ENCODE measurements around the gene GSTM2. TPM values are rescaled to one million over a fixed set of nuclear protein-coding genes. Genes with fewer than 3 reads are reported as not detected.

Gene GSTM2
- total RNA-seq, 1 donor from 2014 or later = 75.6 TPM

DNA sequence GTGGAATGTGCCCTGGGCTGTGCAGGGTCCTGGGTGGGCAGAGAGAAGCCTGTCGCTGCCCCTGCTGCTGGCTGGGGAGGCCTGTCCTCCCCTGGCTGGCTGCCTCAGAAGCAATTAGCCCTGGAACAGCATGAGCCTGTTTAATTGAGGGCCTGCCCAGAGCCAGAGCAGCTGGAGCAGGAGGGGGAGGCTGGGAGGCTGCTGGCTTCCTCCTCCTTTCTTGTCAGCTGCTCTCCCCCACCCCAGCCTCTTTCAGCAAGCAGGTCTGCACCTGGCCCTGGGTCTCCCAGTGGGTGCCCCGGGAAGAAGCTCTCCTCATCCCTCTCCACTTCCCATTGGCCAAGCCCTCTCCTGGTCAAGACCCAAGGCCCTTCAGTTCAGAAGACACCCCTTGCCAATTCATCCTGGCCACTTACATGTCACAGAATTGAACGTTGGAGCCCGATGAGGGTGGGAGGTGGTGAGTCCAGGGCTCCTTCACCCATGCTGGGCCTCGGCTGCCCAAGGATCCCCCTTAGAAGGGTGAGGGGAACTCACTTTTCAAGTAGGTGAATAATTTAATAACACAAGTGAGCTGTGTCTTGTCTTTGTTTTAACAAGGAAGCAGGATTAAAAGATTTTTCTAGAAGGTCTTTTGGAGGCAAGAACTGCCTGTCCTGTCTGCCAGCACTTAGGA is 35.0 kb upstream of the GSTM2 start:
- no peak overlapping the region for H3K4me3 Mint-ChIP-seq
- H3K4me1 Mint-ChIP-seq (ENCODE audit: unreplicated experiment) = peaks cover 25% of the 10 kb centered on the region
- no peak overlapping the region for H3K27ac Mint-ChIP-seq
- H3K36me3 Mint-ChIP-seq = peaks cover 4% of the 10 kb centered on the region
- TF ChIP-seq, protein P1, sequence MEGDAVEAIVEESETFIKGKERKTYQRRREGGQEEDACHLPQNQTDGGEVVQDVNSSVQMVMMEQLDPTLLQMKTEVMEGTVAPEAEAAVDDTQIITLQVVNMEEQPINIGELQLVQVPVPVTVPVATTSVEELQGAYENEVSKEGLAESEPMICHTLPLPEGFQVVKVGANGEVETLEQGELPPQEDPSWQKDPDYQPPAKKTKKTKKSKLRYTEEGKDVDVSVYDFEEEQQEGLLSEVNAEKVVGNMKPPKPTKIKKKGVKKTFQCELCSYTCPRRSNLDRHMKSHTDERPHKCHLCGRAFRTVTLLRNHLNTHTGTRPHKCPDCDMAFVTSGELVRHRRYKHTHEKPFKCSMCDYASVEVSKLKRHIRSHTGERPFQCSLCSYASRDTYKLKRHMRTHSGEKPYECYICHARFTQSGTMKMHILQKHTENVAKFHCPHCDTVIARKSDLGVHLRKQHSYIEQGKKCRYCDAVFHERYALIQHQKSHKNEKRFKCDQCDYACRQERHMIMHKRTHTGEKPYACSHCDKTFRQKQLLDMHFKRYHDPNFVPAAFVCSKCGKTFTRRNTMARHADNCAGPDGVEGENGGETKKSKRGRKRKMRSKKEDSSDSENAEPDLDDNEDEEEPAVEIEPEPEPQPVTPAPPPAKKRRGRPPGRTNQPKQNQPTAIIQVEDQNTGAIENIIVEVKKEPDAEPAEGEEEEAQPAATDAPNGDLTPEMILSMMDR (conservative IDR thresholded peaks at IDR 0.05) = no peak
- no peaks in the 10 kb centered on the region for H3K9me3 Mint-ChIP-seq
- H3K27me3 Mint-ChIP-seq = no peaks in the 10 kb centered on the region
- no peak for DNase-seq (ENCODE audit: extremely low spot score, unreplicated experiment)

DNA sequence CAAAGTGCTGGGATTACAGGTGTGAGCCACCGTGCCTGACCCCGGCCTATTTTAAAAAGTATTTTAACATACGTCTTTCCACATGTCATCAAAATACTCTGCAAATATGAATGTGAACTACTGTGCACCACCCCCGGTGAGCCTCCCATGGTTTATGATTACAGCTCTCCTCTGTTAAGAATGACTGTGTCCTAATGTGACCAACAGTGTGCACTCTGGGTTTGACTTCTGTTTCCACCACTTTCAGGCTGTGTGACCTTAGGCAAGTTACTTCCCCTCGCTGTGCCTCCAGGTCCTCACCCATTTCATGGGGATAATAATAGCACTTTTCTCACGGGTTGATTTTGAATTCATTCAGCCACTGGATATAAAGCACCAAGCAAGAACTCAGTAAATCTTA is 33.6 kb upstream of the GSTM2 start:
- Mint-ChIP-seq H3K27me3 (no peaks in the 10 kb centered on the region), H3K36me3 (peaks cover 3% of the 10 kb centered on the region), H3K9me3 (no peaks in the 10 kb centered on the region), H3K4me3 (no peak overlapping the region), H3K4me1 (ENCODE audit: unreplicated experiment) (peaks cover 25% of the 10 kb centered on the region), H3K27ac (no peak overlapping the region)
- TF ChIP-seq, protein P1 (conservative IDR thresholded peaks at IDR 0.05) = no peak
- no peak for DNase-seq (ENCODE audit: extremely low spot score, unreplicated experiment)

DNA sequence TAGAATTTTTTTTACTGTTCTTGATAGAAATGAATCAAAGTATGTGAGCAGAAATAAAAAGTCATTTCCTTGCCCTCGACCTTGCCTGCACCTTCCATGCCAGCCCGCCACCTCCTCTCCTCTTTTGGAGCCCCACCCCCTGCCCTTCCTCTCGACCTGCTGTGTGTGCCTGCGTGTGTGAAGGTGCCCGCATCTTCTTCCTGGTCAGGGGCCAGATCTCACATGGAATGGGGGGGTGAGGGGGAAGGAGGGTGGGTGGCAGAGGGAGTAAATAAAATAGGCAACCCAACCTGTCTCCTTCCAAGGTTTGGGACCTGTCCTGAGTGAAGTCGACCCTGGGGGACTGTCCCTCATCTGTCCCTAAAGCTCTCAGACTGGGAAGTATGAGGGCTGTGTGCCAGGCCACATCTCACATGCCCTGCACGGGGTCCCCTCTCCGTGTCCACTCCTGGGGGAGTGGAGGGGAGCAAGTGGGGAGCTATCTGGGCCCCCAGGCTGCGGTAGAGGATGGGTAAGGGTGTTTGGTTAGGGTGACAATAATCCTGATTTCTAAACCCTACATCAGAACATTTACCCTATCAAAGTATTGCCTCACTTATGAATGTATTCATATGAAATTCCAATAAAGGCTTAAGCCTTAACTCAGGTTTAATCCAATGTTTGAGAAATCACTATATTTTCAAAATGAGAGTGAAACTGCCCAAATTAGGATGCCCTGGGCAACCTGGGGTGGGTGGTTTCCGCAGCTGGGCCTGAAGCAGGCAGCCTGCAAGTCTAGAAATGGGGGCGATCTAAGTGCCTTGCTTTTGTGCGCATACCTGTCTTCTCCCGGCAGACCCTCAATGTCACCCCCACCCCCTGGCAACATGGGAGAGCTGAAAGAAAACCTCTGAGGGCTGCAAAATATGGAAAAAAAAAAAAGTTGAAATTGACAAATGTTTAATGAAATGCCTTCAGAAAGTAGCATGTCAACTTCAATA is 32.8 kb upstream of the GSTM2 start:
- H3K27ac Mint-ChIP-seq = no peak overlapping the region
- no peaks in the 10 kb centered on the region for H3K27me3 Mint-ChIP-seq
- no peaks in the 10 kb centered on the region for H3K9me3 Mint-ChIP-seq
- no peak overlapping the region for H3K4me3 Mint-ChIP-seq
- TF ChIP-seq, protein P1 (conservative IDR thresholded peaks at IDR 0.05) = no peak
- peaks cover 25% of the 10 kb centered on the region for H3K4me1 Mint-ChIP-seq (ENCODE audit: unreplicated experiment)
- H3K36me3 Mint-ChIP-seq = no peaks in the 10 kb centered on the region
- DNase-seq (ENCODE audit: extremely low spot score, unreplicated experiment) = no peak

DNA sequence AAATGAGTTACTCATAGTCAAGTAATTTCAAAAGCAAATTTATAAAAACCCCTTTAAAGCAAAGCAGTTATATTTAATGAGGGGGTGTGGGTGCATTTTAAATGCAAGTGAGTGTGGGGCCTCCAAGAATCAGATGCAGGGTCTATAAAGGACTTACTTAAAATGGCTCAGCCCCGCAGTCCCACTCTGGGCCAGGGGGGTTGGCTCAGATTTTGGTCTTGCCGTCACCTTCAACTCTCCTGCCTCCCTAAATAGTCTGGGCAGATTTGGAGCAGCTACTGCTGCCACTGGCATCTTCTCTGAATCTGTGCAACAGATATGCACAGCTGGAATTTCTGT is 32.0 kb upstream of the GSTM2 start:
- H3K9me3 Mint-ChIP-seq = no peaks in the 10 kb centered on the region
- H3K36me3 Mint-ChIP-seq = no peaks in the 10 kb centered on the region
- no peak for DNase-seq (ENCODE audit: extremely low spot score, unreplicated experiment)
- H3K4me3 Mint-ChIP-seq = no peak overlapping the region
- peaks cover 25% of the 10 kb centered on the region for H3K4me1 Mint-ChIP-seq (ENCODE audit: unreplicated experiment)
- H3K27me3 Mint-ChIP-seq = no peaks in the 10 kb centered on the region
- H3K27ac Mint-ChIP-seq = peak overlapping the region; percentile 65
- TF ChIP-seq, protein P1 (conservative IDR thresholded peaks at IDR 0.05) = no peak

DNA sequence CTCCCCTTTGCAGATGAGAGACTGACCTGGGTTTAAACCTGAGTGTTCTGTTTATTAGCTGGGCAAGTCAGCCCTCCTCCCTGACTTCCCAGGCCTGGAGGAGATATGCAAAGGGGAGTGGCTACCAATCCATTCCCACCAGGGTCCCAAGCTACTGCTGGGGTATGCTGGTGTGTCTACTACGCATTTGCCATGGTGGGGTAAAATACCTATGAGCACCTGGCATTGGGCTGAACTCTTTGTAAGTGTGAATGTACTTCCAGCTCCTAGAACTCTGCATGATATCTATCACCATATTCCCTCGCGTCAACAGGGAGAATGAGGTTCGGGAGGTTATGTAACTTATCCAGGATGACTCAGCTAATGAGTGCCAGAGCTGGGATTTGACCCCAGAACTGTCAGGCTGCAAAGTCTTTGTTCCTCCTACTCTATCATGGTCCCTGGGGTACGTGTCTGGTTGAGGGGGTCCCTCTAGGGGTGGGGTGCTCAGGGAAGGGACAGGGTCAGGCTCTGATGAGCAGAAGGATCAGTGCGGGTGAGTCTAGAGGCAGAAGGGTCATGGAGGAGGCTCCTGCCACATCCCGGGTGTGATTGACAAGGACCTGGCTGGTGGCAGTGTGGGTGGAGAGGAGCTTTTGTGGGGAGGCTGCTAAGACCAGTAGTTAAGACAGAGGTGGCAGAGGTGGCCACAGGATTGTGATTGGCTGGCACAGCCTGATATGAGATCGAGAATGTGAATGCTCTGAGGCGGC is 31.5 kb upstream of the GSTM2 start:
- H3K27ac Mint-ChIP-seq = peak overlapping the region; percentile 65
- DNase-seq (ENCODE audit: extremely low spot score, unreplicated experiment) = no peak
- TF ChIP-seq, protein P1 (conservative IDR thresholded peaks at IDR 0.05) = no peak
- no peaks in the 10 kb centered on the region for H3K9me3 Mint-ChIP-seq
- H3K4me1 Mint-ChIP-seq (ENCODE audit: unreplicated experiment) = peaks cover 25% of the 10 kb centered on the region
- no peaks in the 10 kb centered on the region for H3K36me3 Mint-ChIP-seq
- H3K4me3 Mint-ChIP-seq = no peak overlapping the region
- no peaks in the 10 kb centered on the region for H3K27me3 Mint-ChIP-seq

All from type B pancreatic cell (in vitro differentiated cells).